WERI-Rb-1 (cell line): ENCODE data around the gene RHBDF2.

Source experiments
- DNase-seq: peaks from one replicate; pipeline ENCODE4 v3.0.0-alpha.2; 2020
- H3K27ac ChIP-seq: fragments of 250-450 bp; sonication (Bioruptor Pico); 2 replicates; pipeline ENCODE4 v1.5.1; 2020; ENCODE audit warnings: mild to moderate bottlenecking, moderate library complexity
- H3K27me3 ChIP-seq: fragments of 250-450 bp; sonication (Bioruptor Pico); 2 replicates; pipeline ENCODE4 v1.5.1; 2021; ENCODE audit warnings: mild to moderate bottlenecking, low read depth, moderate library complexity; ENCODE audit not compliant: insufficient read depth, severe bottlenecking
- H3K36me3 ChIP-seq: fragments of 250-450 bp; sonication (Bioruptor Pico); 2 replicates; pipeline ENCODE4 v1.5.1; 2020; ENCODE audit warnings: mild to moderate bottlenecking, moderate library complexity
- H3K4me3 ChIP-seq: 2 replicates; pipeline ENCODE4 v1.5.1; 2011; ENCODE audit warnings: low read depth, mild to moderate bottlenecking, control low read depth, low read length
- H3K9me3 ChIP-seq: fragments of 250-450 bp; sonication (Bioruptor Pico); 2 replicates; pipeline ENCODE4 v1.5.1; 2021; ENCODE audit warnings: mild to moderate bottlenecking, moderate library complexity; ENCODE audit not compliant: severe bottlenecking
- TF ChIP-seq, protein P1 (sequence below): IDR thresholded peaks from 2 replicates; pipeline ENCODE4 v1.5.1; 2011; ENCODE audit warnings: low read depth, mild to moderate bottlenecking, control low read depth, inconsistent platforms, low read length

The RHBDF2 gene

DNA sequence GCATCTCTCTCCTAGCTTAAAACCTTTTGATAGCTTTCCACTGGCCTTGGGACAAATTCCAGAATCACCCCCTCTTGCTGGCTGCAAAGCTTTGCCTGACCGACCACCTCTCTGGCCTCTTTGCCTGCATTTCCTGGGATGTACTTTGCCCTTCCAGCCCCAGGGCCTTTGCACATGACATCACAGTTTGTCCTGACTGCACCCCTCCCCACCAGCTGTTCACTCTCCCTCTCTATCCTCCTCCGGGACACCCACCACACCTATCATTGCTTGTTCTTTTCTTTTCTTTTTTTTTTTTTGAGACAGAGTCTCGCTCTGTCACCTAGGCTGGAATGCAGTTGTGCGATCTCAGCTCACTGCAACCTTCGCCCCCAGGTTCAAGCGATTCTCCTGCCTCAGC lies 25.9 kb downstream of the RHBDF2 start:
- H3K27me3 ChIP-seq: no peaks in the 10 kb centered on the region
- no peak overlapping the region for H3K27ac ChIP-seq
- TF ChIP-seq, protein P1, sequence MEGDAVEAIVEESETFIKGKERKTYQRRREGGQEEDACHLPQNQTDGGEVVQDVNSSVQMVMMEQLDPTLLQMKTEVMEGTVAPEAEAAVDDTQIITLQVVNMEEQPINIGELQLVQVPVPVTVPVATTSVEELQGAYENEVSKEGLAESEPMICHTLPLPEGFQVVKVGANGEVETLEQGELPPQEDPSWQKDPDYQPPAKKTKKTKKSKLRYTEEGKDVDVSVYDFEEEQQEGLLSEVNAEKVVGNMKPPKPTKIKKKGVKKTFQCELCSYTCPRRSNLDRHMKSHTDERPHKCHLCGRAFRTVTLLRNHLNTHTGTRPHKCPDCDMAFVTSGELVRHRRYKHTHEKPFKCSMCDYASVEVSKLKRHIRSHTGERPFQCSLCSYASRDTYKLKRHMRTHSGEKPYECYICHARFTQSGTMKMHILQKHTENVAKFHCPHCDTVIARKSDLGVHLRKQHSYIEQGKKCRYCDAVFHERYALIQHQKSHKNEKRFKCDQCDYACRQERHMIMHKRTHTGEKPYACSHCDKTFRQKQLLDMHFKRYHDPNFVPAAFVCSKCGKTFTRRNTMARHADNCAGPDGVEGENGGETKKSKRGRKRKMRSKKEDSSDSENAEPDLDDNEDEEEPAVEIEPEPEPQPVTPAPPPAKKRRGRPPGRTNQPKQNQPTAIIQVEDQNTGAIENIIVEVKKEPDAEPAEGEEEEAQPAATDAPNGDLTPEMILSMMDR: no peak
- no peaks in the 10 kb centered on the region for H3K9me3 ChIP-seq
- peak; percentile 9 for DNase-seq
- no peak overlapping the region for H3K4me3 ChIP-seq
- H3K36me3 ChIP-seq: peaks cover 17% of the 10 kb centered on the region

DNA sequence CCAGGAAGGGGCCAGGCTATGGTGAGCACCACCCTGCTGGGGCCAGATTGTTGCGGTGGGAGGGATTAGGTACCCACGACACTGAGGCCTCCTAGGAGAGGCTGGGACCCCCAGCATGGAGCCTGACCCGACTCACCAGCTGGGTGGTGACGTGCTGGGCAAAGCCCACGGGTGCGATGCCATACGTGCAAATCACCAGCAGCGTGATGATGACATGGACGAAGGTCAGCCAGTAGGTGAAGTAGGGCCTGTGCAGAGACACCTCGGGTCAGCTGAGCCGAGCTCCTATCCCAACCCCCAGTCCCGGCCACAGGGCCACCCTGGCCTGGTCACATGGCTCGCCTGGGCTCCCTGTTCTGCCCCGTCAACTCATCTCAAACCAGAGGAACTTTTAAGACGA lies 26.3 kb downstream of the RHBDF2 start:
- Histone ChIP-seq H3K36me3 (peaks cover 21% of the 10 kb centered on the region), H3K27ac (no peak overlapping the region), H3K4me3 (no peak overlapping the region), H3K9me3 (no peaks in the 10 kb centered on the region), H3K27me3 (no peaks in the 10 kb centered on the region)
- TF ChIP-seq, protein P1: no peak
- DNase-seq: no peak

DNA sequence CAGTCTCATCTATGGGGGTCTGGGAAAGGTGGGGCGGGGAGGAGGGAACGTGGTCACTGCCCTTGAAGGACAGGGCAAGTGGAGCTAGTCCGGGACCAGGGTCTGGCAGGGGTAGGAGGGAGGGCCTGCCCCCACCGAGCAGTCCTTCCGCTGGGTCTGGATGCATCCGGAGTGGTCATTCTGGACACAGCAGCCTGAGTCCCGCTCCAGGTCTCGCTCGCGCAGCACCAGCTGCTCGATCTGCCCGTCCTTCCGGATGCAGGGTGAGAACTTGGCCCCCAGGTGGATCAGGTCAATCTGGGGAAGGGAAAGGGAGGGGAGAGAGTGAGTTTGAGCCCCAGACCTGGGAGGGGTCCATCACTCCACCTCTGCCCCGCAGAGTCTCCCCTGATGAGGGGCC lies 27.0 kb downstream of the RHBDF2 start:
- TF ChIP-seq, protein P1: no peak
- Histone ChIP-seq H3K27me3 (no peaks in the 10 kb centered on the region), H3K27ac (no peak overlapping the region), H3K36me3 (peaks cover 27% of the 10 kb centered on the region), H3K9me3 (no peaks in the 10 kb centered on the region), H3K4me3 (no peak overlapping the region)
- no peak for DNase-seq

DNA sequence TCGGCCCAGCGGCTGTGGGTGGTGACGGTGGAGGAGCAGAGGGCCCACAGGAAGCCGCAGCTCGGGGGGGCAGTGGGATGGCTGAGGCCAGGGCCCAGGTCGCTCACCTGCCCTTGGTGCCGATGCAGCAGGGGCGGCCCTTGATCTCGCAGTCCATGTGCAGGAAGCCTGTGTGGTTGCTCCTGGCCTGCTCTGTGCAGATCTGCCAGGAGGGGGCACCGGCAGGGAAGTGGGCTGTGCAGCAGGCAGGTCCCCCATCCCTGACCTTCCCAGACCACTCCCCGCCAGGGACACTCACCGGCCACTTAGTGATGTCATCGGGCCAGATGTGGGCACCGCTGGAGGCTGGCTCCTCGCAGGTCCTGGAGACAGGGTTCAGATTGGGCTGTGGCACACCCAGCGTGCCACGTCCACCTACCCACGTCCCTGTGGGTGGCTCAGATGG lies 27.7 kb downstream of the RHBDF2 start:
- TF ChIP-seq, protein P1: peak; percentile 90
- H3K9me3 ChIP-seq: no peaks in the 10 kb centered on the region
- H3K27ac ChIP-seq: peak overlapping the region; percentile 70
- peak; percentile 76 for DNase-seq
- H3K27me3 ChIP-seq: no peaks in the 10 kb centered on the region
- H3K4me3 ChIP-seq: no peak overlapping the region
- H3K36me3 ChIP-seq: peaks cover 34% of the 10 kb centered on the region

DNA sequence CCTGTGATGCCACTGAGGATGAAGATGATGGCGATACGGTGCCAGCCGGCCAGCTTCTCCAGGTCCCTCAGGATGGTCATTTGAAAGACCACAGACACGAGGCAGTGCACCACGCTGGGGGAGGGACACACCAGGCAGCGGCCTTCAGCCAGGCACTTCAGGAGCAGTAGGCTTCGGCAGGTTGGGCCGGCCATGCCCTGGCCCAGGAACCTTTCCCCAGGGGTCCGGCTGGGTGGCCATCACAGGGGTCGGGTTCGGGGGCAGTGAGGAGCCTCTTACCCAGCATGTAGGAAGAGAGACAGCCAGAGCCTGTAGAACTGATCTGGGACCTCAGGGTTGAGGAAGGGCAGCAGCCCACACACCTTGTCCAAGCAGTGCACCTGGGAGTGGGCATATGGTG lies 28.5 kb downstream of the RHBDF2 start:
- no peak overlapping the region for H3K4me3 ChIP-seq
- H3K36me3 ChIP-seq: peaks cover 36% of the 10 kb centered on the region
- H3K9me3 ChIP-seq: no peaks in the 10 kb centered on the region
- DNase-seq: peak; percentile 11
- H3K27ac ChIP-seq: peak overlapping the region; percentile 70
- TF ChIP-seq, protein P1: no peak
- H3K27me3 ChIP-seq: no peaks in the 10 kb centered on the region

DNA sequence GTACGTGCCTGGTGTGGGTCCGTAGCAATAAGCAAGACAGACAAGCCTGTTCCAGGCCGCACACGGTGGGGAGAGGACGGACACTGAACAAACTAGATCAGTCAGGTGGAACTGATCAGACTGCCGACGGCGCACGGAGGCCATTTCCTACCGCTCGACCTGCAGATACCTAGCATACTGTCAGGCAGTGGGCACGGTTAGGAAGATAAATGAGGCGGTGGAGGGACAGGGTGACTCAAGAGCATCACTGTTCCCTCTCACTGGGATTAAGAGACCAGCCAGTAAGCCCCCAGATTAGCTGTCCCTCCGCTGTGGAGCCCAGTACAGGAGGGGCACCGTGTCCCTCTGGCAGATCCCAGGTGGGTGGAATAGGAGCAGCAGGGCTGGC lies 29.0 kb downstream of the RHBDF2 start:
- DNase-seq: peak; percentile 84
- peak overlapping the region; percentile 70 for H3K27ac ChIP-seq
- TF ChIP-seq, protein P1: no peak
- peaks cover 36% of the 10 kb centered on the region for H3K36me3 ChIP-seq
- no peaks in the 10 kb centered on the region for H3K27me3 ChIP-seq
- H3K9me3 ChIP-seq: no peaks in the 10 kb centered on the region
- no peak overlapping the region for H3K4me3 ChIP-seq
